ENCODE data around the gene RGS3.
"Not testable (repeated sequence)": the region's sequence is repeated elsewhere in the genome, so short reads cannot be mapped to it uniquely, and the experiment has no call there.

Gene RGS3

DNA sequence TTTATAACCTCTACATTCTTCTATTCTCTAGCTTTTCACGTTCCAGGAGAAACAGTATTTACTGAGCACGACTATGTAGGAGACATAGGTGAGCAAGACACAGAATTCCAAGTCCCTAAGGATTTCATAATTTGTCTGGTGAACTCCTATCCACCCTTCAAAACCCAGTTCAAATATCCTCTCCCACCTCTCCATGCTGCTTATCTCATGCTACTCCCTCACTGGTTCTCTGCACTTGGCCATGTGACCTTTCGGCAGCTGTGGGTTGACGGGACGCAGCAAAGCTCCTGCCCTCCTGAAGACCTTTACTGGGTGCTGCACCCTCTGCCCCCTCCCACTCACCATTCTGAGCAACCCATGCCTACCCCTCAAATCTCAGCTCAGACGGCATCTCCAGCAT lies 173.2 kb downstream of the RGS3 start:
- TF ChIP-seq, protein P1, sequence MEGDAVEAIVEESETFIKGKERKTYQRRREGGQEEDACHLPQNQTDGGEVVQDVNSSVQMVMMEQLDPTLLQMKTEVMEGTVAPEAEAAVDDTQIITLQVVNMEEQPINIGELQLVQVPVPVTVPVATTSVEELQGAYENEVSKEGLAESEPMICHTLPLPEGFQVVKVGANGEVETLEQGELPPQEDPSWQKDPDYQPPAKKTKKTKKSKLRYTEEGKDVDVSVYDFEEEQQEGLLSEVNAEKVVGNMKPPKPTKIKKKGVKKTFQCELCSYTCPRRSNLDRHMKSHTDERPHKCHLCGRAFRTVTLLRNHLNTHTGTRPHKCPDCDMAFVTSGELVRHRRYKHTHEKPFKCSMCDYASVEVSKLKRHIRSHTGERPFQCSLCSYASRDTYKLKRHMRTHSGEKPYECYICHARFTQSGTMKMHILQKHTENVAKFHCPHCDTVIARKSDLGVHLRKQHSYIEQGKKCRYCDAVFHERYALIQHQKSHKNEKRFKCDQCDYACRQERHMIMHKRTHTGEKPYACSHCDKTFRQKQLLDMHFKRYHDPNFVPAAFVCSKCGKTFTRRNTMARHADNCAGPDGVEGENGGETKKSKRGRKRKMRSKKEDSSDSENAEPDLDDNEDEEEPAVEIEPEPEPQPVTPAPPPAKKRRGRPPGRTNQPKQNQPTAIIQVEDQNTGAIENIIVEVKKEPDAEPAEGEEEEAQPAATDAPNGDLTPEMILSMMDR (conservative IDR thresholded peaks at IDR 0.05; ENCODE audit: low read length): no peak
- no peak overlapping the region for H3K4me3 ChIP-seq (ENCODE audit: low read length)
- no peak for DNase-seq (ENCODE audit: low read depth)

DNA sequence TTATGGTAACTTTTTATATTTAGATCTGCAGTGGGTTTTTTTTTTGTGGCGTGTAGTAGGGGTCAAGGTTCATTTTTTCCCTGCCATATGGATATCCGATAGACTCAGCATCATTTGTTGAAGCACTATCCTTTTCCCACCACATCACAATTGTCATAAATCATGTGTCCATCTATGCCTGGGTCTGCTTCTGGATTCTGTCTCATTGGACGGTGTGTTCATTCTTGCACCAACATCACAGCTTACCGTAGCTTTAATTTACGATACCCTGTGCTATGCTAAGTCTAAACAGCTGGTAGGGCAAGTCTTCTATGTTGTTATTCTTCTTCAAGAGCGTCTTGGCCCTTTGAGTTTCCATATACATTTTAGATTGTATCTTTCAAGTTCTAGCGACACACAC lies 175.0 kb downstream of the RGS3 start:
- no peak overlapping the region for H3K4me3 ChIP-seq (ENCODE audit: low read length)
- TF ChIP-seq, protein P1 (conservative IDR thresholded peaks at IDR 0.05; ENCODE audit: low read length): no peak
- no peak for DNase-seq (ENCODE audit: low read depth)

DNA sequence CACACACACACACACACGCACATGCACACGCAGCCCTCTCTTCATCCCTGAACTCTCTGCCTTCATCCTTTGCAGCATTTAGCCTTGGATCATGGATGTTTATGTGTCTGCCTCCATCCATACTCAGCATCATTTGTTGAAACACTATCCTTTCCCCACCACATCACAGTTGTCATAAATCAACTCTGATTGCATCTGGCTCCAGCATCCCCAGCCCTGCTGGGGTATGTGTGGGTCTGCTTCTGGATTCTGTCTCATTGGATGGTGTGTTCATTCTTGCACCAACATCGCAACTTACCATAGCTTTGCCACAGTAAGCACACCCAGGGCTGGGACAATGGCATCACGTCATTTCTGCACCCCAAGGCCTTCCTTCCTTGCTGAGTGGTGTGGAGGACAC lies 175.4 kb downstream of the RGS3 start:
- TF ChIP-seq, protein P1 (conservative IDR thresholded peaks at IDR 0.05; ENCODE audit: low read length): no peak

DNA sequence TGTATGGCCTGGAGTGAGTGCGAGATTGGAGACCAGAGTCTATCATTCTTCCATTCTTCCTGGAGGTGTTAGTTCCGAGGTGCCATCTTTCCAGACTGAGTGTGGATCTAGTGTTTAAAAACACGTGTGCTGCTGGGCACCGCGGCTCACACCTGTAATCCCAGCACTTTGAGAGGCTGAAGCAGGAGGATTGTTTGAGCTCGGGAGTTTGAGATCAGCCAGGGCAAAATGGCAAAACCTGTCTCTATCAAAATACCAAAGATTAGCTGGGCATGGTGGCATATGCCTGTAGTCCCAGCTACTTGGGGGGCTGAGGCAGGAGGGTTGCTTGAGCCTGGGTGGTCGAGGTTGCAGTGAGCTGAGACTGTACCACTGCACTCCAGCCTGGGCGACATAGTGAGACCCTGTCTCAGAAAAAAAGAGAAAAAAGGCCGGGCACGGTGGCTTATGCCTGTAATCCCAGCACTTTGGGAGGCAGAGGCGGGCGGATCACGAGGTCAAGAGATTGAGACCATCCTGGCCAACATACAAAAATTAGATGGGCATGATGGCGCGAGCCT lies 176.0 kb downstream of the RGS3 start:
- not testable (repeated sequence) for H3K4me3 ChIP-seq (ENCODE audit: low read length); DNase-seq (ENCODE audit: low read depth)

More for the DNA sequence above, 175.4 kb downstream of the RGS3 start:
- H3K4me3 ChIP-seq (ENCODE audit: low read length): no peak overlapping the region
- DNase-seq (ENCODE audit: low read depth): no peak

DNA sequence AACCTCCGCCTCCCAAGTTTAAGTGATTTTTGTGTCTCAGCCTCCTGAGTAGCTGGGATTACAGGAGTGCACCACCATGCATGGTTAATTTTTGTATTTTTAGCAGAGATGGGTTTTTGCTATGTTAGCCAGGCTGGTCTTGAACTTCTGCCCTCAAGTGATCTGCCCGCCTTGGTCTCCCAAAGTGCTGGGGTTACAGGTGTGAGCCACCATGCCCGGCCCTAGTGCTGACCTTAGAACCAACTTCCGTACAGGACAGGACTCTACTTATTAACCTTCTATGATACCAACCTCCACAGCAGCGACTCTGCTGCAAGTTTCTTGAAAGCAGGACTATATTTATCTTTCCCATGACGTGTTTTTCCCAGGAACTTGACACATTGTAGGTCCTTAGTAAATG lies 176.9 kb downstream of the RGS3 start:
- TF ChIP-seq, protein P1 (conservative IDR thresholded peaks at IDR 0.05; ENCODE audit: low read length): no peak
- H3K4me3 ChIP-seq (ENCODE audit: low read length): no peak overlapping the region
- no peak for DNase-seq (ENCODE audit: low read depth)

DNA sequence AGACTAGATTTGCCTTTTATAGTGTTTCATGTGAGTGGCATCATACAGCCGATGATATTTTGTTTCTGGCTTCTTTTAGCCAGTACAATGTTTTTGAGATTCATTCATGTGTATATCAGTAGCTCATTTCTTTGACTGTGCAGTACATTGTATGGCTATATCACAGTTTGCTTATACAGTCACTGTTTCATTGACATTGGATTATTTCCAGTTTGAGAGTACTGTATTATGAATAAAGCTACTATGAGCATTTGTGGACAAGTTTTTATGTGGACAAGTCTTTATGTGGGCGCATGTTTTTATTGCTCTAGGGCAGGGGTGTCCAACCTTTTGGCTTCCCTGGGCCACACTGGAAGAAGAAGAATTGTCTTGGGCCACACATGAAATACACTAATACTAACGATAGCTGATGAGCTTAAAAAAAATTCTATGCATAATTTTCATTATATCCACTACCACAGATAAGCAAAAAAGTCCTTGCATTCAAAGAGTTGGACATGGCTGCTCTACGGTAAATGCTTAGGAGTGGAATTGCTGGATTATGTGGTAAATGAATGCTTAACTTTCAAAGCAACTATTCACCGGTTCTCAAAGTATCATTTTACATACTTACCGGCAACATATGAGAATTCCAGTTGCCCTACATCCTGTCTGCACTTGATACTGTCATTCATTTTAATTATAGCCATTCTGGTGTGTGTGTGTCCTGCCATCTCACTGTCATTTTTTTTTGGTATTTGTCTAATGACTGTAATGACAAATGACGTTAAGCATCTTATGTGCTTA lies 177.8 kb downstream of the RGS3 start:
- TF ChIP-seq, protein P1 (conservative IDR thresholded peaks at IDR 0.05; ENCODE audit: low read length): no peak
- DNase-seq (ENCODE audit: low read depth): no peak

DNA sequence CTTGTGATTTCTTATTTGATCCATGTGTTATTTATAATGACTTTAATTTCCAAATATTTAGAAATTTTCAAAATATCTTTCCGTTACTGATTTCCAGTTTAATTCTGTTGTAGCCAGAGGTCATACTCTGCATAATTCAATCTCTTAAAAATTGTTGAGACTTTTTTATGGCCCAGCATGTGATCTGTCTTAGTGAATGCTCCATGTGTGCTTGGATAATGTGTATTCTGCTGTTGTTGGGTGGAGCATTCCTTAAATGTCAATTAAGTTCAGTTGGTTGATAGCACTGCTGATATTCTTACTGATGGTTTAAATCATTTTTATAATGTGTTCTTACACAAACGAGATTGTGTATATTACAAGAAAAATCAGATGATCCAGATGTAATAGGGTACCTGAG lies 180.8 kb downstream of the RGS3 start:
- DNase-seq (ENCODE audit: low read depth): no peak
- TF ChIP-seq, protein P1 (conservative IDR thresholded peaks at IDR 0.05; ENCODE audit: low read length): no peak
- H3K4me3 ChIP-seq (ENCODE audit: low read length): no peak overlapping the region

More for the DNA sequence above, 177.8 kb downstream of the RGS3 start:
- H3K4me3 ChIP-seq (ENCODE audit: low read length): no peak overlapping the region
